ENCODE data around the gene FOXK1.

DNA sequence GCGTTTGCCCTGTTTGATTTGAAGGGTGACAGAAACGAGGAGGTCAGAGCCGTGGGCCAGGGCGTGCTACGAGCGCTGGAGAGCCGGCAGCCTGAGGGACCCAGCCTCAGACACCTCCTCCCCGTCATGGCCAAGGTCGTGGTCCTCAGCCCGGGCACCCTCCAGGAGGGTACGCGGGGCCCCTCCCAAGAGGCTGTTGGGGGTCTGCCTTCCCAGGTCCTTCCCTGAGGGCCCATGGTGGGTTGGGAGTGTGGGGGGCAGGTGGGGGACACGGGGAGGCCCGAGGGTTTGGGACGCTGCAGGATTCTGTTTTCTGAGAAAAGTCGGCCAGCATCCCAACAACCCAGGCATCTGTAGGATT, 101.2 kb downstream of the FOXK1 start:
- TF ChIP-seq, protein P1, sequence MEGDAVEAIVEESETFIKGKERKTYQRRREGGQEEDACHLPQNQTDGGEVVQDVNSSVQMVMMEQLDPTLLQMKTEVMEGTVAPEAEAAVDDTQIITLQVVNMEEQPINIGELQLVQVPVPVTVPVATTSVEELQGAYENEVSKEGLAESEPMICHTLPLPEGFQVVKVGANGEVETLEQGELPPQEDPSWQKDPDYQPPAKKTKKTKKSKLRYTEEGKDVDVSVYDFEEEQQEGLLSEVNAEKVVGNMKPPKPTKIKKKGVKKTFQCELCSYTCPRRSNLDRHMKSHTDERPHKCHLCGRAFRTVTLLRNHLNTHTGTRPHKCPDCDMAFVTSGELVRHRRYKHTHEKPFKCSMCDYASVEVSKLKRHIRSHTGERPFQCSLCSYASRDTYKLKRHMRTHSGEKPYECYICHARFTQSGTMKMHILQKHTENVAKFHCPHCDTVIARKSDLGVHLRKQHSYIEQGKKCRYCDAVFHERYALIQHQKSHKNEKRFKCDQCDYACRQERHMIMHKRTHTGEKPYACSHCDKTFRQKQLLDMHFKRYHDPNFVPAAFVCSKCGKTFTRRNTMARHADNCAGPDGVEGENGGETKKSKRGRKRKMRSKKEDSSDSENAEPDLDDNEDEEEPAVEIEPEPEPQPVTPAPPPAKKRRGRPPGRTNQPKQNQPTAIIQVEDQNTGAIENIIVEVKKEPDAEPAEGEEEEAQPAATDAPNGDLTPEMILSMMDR (IDR thresholded peaks at IDR 0.05) = no peak
- TF ChIP-seq POLR2A (IDR thresholded peaks at IDR 0.05) (no peak), EP300 (IDR thresholded peaks at IDR 0.05) (no peak), POLR2AphosphoS5 (IDR thresholded peaks at IDR 0.05) (no peak)

Measured in upper lobe of left lung (tissue), 4 donors.